Rectal smooth muscle tissue (tissue), 1 donor: ENCODE results near the gene BBS9.

Experiments used
- H3K27ac ChIP-seq: one replicate; pipeline ENCODE4 v1.7.0; 2013; ENCODE audit warnings: low read depth, low read length, inconsistent platforms
- H3K27me3 ChIP-seq: one replicate; pipeline ENCODE4 v1.7.0; 2013; ENCODE audit warnings: low read length; ENCODE audit not compliant: control insufficient read depth, insufficient read depth
- H3K36me3 ChIP-seq: one replicate; pipeline ENCODE4 v1.7.0; 2013; ENCODE audit warnings: low read length; ENCODE audit not compliant: control insufficient read depth, insufficient read depth
- H3K4me1 ChIP-seq: one replicate; pipeline ENCODE4 v1.7.0; 2013; ENCODE audit warnings: low read length; ENCODE audit not compliant: control insufficient read depth, insufficient read depth
- H3K4me3 ChIP-seq: one replicate; pipeline ENCODE4 v1.7.0; 2013; ENCODE audit warnings: low read length
- H3K9ac ChIP-seq: one replicate; pipeline ENCODE4 v1.7.0; 2013; ENCODE audit warnings: low read length

BBS9 gene

GRCh38 chr7:33101906-33102305 lies 27.5 kb upstream of the BBS9 start:
- no peak overlapping the region for H3K9ac ChIP-seq
- peaks cover 2% of the 10 kb centered on the region for H3K27me3 ChIP-seq
- H3K36me3 ChIP-seq, result peaks cover 25% of the 10 kb centered on the region
- H3K4me3 ChIP-seq, result no peak overlapping the region
- H3K4me1 ChIP-seq, result no peaks in the 10 kb centered on the region
- H3K27ac ChIP-seq, result no peak overlapping the region

- peaks cover 10% of the 10 kb centered on the region for H3K36me3 ChIP-seq
- no peak overlapping the region for H3K27ac ChIP-seq
- peaks cover 12% of the 10 kb centered on the region for H3K4me1 ChIP-seq
- peaks cover 2% of the 10 kb centered on the region for H3K27me3 ChIP-seq
- no peak overlapping the region for H3K9ac ChIP-seq
- H3K4me3 ChIP-seq, result peak overlapping the region; percentile 88
These were observed 22.0 kb upstream of the BBS9 start for GRCh38 chr7:33107136-33108066.

- H3K4me1 ChIP-seq, result peaks cover 12% of the 10 kb centered on the region
- H3K27ac ChIP-seq, result peak overlapping the region; percentile 72
- H3K36me3 ChIP-seq, result peaks cover 3% of the 10 kb centered on the region
These were observed 20.8 kb upstream of the BBS9 start for GRCh38 chr7:33108554-33109004.

GRCh38 chr7:33109005-33109757 lies 20.2 kb upstream of the BBS9 start, which contains the start of gene RP9:
Gene RP9, minus strand, starts transcription at chr7:33109404. Its CDS starts 32 bp downstream, at chr7:33109372.
- Histone ChIP-seq H3K4me1 (peaks cover 12% of the 10 kb centered on the region), H3K4me3 (peak within 1 kb of the TSS; percentile 88), H3K36me3 (peaks cover 1% of the 10 kb centered on the region), H3K9ac (peak within 1 kb of the TSS; percentile 57), H3K27me3 (peaks cover 2% of the 10 kb centered on the region), H3K27ac (peak within 1 kb of the TSS; percentile 72)

More at GRCh38 chr7:33108554-33109004, 20.8 kb upstream of the BBS9 start:
- peak overlapping the region; percentile 57 for H3K9ac ChIP-seq
- H3K4me3 ChIP-seq, result peak overlapping the region; percentile 88
- peaks cover 2% of the 10 kb centered on the region for H3K27me3 ChIP-seq

GRCh38 chr7:33109758-33110238 lies 19.6 kb upstream of the BBS9 start:
- H3K9ac ChIP-seq, result no peak overlapping the region
- H3K27ac ChIP-seq, result no peak overlapping the region
- H3K4me1 ChIP-seq, result peaks cover 12% of the 10 kb centered on the region
- H3K36me3 ChIP-seq, result no peaks in the 10 kb centered on the region
- peak overlapping the region; percentile 61 for H3K4me3 ChIP-seq
- peaks cover 2% of the 10 kb centered on the region for H3K27me3 ChIP-seq

- Histone ChIP-seq H3K36me3 (no peaks in the 10 kb centered on the region), H3K4me3 (no peak overlapping the region), H3K4me1 (peaks cover 12% of the 10 kb centered on the region), H3K27ac (no peak overlapping the region), H3K27me3 (no peaks in the 10 kb centered on the region), H3K9ac (no peak overlapping the region)
These were observed 17.8 kb upstream of the BBS9 start for GRCh38 chr7:33111614-33112013.

GRCh38 chr7:33114976-33115375 lies 14.4 kb upstream of the BBS9 start:
- Histone ChIP-seq H3K4me3 (no peak overlapping the region), H3K9ac (no peak overlapping the region), H3K36me3 (no peaks in the 10 kb centered on the region), H3K27ac (no peak overlapping the region), H3K4me1 (no peaks in the 10 kb centered on the region), H3K27me3 (no peaks in the 10 kb centered on the region)

GRCh38 chr7:33118383-33118782 lies 11.0 kb upstream of the BBS9 start:
- Histone ChIP-seq H3K9ac (no peak overlapping the region), H3K4me1 (no peaks in the 10 kb centered on the region), H3K27me3 (no peaks in the 10 kb centered on the region), H3K4me3 (no peak overlapping the region), H3K27ac (no peak overlapping the region), H3K36me3 (no peaks in the 10 kb centered on the region)

- H3K27ac ChIP-seq, result no peak overlapping the region
- H3K4me3 ChIP-seq, result no peak overlapping the region
- H3K4me1 ChIP-seq, result peaks cover 3% of the 10 kb centered on the region
- H3K27me3 ChIP-seq, result no peaks in the 10 kb centered on the region
- H3K36me3 ChIP-seq, result no peaks in the 10 kb centered on the region
- H3K9ac ChIP-seq, result no peak overlapping the region
These were observed 2.3 kb upstream of the BBS9 start for GRCh38 chr7:33127085-33127484.

- Histone ChIP-seq H3K4me3 (peak overlapping the region; percentile 97), H3K27me3 (no peaks in the 10 kb centered on the region), H3K36me3 (no peaks in the 10 kb centered on the region), H3K27ac (peak overlapping the region; percentile 77), H3K9ac (no peak overlapping the region), H3K4me1 (peaks cover 3% of the 10 kb centered on the region)
These were observed 754 bp upstream of the BBS9 start for GRCh38 chr7:33128631-33128989.

- Histone ChIP-seq H3K27me3 (no peaks in the 10 kb centered on the region), H3K9ac (peak overlapping the region; percentile 34)
These were observed 416 bp downstream of the BBS9 start for GRCh38 chr7:33129806-33130153.

GRCh38 chr7:33130184-33130583 lies 820 bp downstream of the BBS9 start:
- Histone ChIP-seq H3K27ac (no peak overlapping the region), H3K9ac (no peak overlapping the region), H3K36me3 (no peaks in the 10 kb centered on the region), H3K4me3 (peak overlapping the region; percentile 97), H3K27me3 (no peaks in the 10 kb centered on the region), H3K4me1 (peaks cover 3% of the 10 kb centered on the region)

More at GRCh38 chr7:33129806-33130153, 416 bp downstream of the BBS9 start:
- Histone ChIP-seq H3K27ac (peak overlapping the region; percentile 77), H3K4me3 (peak overlapping the region; percentile 97), H3K4me1 (peaks cover 3% of the 10 kb centered on the region), H3K36me3 (no peaks in the 10 kb centered on the region)
